ENCODE results near the gene HSF5.
"Not testable (repeated sequence)": the region's sequence is repeated elsewhere in the genome, so short reads cannot be mapped to it uniquely, and the experiment has no call there.

The HSF5 gene

GRCh38 chr17:58516644-58517377, 28.6 kb upstream of the HSF5 start:
- DNase-seq (ENCODE audit: low spot score) = no peak

- DNase-seq (ENCODE audit: low spot score) = no peak
These were observed 27.1 kb upstream of the HSF5 start for GRCh38 chr17:58515286-58515685.

DNA sequence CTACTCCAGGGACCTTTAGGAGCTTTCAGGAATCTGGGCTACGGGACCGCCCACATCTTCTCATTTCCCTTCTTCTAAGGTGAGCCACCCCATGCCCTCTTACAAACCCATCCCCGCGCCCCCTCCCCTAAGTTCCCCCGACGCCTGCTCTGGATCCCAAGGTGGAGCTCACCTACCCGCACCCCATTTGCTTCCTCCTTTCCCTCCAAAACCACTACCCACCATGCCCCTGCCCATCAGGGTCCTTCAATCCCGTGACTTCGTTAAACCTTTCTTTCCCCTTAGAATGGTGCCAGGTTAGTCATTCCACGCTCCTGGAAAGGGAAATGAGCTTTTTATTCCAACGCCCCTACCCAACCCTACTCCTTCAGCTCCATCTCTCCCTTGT, 26.6 kb upstream of the HSF5 start:
- no peak for DNase-seq (ENCODE audit: low spot score)

DNA sequence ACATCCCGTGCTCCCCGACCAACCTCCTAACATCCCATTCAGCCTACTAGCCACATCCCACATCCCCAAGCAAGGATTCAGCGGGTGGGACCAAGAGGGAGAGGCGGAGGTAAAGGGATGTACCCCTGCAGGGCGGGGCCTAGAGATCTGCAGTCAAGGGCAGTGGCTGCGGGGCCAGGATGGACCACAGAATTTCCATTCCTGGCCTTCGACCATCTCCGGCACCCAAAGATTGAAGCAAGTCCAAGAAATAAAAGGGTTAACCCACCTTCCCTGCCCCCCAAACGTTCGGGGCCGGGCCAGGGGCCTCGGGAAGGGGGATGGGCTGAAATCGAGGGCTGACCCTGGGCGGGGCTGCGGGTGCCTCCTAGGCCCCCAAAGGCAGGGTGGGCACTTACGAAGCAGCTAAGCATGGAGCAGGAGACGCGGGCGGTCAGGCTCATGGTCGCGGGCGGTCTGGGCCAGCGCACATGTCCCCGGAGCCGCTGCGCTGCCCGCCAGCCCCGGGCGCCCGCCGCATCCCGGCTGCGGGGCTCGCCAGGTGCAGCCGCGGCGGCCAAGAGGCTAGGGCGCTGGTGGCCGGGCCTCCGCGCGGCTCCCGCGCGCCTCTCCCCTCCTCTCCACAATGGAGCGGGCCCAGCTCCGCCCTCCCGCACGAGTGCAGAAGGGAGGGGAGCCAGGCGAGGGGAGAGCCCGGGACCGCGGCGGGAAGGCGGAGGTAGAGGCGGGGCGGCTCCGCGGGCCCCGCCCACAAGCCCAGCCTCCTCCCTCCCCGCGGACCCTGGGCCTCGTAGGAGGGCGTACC, 26.0 kb upstream of the HSF5 start, which contains the start of gene MTMR4:
MTMR4 (minus strand) TSS at position 674 of the 805 bp plus-strand sequence; CDS start at position 443, 231 bp downstream.
- DNase-seq (ENCODE audit: low spot score) = peak; percentile 67

DNA sequence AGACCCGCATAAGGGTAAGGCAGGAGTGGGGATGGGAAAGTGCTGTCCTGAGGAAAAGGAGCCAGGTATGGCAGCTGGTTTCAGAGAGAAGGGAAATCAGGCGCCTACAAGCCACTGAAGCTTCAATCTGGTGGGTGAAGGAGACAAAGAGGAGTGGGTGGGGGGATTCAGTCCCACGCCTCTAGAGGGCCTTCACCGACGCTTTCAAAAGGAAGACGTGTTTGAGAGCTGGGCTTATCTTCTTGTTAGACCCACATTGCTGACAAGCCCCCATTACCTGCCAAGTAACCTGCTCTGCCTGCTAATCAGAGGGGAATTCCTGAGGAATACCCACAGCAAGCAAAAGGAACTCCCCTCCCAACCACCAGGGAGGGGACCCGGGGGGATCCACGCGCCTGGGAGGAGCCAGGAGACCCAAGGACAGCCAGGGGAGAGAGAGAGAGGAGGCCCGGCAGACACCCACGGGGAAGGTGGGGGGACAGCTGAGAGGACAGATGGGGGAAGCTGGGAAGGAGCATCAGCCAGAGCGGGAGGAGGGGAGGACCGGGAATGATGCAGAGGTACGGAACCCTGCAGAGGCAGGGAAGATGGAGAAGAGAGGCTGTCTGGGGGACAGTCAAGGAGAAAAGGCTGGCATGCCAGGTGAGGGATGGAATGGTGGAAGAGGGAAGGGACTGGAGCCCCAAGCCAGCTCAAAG, 25.2 kb upstream of the HSF5 start:
- no peak for DNase-seq (ENCODE audit: low spot score)

GRCh38 chr17:58510075-58510474, 21.9 kb upstream of the HSF5 start:
- no peak for DNase-seq (ENCODE audit: low spot score)

DNA sequence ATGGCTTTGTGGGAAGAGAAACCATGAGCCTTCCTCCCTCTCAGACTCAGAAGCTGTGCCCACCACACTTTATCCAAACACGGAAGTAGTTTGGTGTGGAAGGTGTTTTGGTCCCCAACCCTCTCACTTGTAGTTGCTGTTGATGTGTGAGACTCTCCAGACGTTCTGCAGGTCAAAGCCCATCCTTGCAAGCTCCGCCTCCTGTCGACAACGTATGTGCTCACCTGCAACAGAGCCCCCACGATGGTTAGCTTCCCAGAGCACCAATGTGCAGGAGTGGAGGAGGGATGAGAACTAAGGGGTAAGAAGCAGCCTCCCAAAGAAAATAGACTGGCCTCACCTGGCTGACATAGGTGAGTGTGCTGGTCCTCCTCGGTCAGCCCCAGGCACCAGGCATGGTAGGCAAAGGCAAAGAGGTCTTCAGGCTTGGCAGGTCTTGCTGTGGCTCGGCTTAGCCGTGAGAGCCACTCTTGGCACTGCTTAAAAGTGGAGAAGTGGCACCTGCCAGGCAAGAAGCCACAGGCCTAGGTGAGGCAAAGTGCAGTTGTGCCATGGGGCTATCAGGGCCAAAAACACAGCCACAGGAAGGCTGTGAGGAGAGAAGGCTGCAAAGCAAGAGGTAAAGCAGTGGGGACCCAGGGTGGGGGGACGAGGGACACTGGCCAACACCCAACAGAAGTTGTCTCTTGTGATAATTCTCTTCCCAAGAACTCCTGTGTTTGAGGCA, 20.3 kb upstream of the HSF5 start:
- DNase-seq (ENCODE audit: low spot score) = no peak

- DNase-seq (ENCODE audit: low spot score) = no peak
These were observed 19.0 kb upstream of the HSF5 start for GRCh38 chr17:58507123-58507634.

- no peak for DNase-seq (ENCODE audit: low spot score)
These were observed 18.3 kb upstream of the HSF5 start for GRCh38 chr17:58506354-58507080.

GRCh38 chr17:58504826-58505351, 16.7 kb upstream of the HSF5 start:
- DNase-seq (ENCODE audit: low spot score) = no peak

GRCh38 chr17:58503866-58504265, 15.7 kb upstream of the HSF5 start:
- no peak for DNase-seq (ENCODE audit: low spot score)

- not testable (repeated sequence) for DNase-seq (ENCODE audit: low spot score)
These were observed 14.9 kb upstream of the HSF5 start for GRCh38 chr17:58503134-58503533.

GRCh38 chr17:58501451-58501850, 13.2 kb upstream of the HSF5 start:
- no peak for DNase-seq (ENCODE audit: low spot score)

- no peak for DNase-seq (ENCODE audit: low spot score)
These were observed 10.1 kb upstream of the HSF5 start for GRCh38 chr17:58498177-58498828.

- no peak for DNase-seq (ENCODE audit: low spot score)
These were observed 5.3 kb upstream of the HSF5 start for GRCh38 chr17:58493506-58493905.

- DNase-seq (ENCODE audit: low spot score) = no peak
These were observed 4.3 kb upstream of the HSF5 start for GRCh38 chr17:58492238-58493121.

DNA sequence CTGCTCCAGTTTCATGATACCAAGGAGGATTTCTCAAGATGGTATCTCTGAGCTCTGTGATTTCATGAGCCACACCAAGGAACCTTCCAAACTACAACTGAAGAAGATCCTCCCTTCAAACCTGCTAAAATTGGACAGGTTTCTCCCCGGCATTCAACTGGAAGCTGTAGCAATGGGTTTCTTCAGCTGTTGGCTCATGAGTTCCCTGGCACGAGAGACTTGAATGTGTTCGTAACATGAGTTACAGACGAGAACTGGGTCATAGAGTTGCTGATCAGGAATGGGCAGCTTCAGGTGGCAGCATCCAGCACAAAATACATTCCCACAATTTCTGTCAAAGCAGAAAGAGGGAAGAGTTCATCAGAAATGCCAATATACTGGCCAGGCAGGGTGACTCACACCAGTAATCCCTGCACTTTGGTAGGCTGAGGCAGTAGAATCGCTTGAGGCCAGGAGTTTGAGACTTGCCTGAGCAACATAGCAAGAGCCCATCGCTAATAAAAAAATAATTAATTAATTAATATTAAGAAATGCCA, 3.4 kb upstream of the HSF5 start:
- no peak for DNase-seq (ENCODE audit: low spot score)

- no peak for DNase-seq (ENCODE audit: low spot score)
These were observed 251 bp upstream of the HSF5 start for GRCh38 chr17:58488428-58488890.

DNA sequence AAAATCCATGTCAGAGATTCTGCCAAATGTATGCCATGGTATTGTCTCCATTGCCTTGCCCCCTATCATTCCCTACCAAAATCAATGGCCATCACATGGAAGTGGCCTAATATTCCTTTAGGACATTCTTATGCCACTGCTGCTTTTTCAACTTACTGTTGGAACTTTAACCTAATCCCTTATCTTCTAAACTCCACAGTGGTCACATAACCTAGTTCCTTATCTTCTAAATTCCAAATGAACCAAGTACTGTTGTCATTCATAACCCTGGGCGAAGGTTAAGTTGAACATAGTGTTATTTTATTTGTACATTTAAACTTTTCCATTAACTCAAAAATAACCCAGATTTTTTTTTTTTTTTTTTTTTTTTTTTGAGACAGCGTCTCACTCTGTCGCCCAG, 3.6 kb downstream of the HSF5 start:
- DNase-seq (ENCODE audit: low spot score) = no peak
